ENCODE results near the gene MRGPRX4. TPM values are rescaled to one million over a fixed set of nuclear protein-coding genes. Genes with fewer than 3 reads are reported as not detected.
"Not testable (repeated sequence)": the region's sequence is repeated elsewhere in the genome, so short reads cannot be mapped to it uniquely, and the experiment has no call there.

The MRGPRX4 gene
- total RNA-seq, 4 donors from 2014 or later = not detected

DNA sequence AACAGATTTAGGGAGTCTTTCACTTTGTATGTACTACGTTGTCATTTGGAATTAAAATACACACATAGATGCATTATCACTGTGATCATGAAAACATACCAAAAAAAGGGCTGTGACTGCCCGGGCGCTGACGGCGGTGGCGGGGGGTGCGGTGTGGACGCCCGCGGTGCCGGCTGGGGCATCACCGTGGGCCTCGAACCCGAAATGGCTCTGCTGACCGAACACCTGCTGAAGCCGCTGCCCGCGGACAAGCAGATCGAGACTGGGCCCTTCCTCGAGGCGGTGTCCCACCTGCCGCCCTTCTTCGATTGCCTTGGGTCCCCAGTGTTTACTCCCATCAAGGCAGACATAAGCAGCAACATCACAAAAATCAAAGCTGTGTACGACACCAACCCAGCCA, 16.2 kb downstream of the MRGPRX4 start:
- Histone ChIP-seq H3K9me3 (no peaks in the 10 kb centered on the region), H3K36me3 (no peaks in the 10 kb centered on the region), H3K4me1 (no peaks in the 10 kb centered on the region), H3K4me3 (no peak overlapping the region), H3K27me3 (peaks cover 18% of the 10 kb centered on the region), H3K27ac (no peak overlapping the region)
- in situ Hi-C loops (cut with MboI; ENCODE audit: low pct_ligation_motif_present in 1 of 4, low pct_unique_long_range_greater_than_20kb in 1 of 4, low sequenced_read_pairs in 3 of 4) (no loop called here), intact Hi-C loops (cut with DNase I; ENCODE audit: low total_unique reads) (no loop called here)
- TF ChIP-seq EP300 (IDR thresholded peaks at IDR 0.05; ENCODE audit: low read depth) (no peak), CTCF (IDR thresholded peaks at IDR 0.05) (no peak), POLR2A (IDR thresholded peaks at IDR 0.05) (no peak), POLR2AphosphoS5 (IDR thresholded peaks at IDR 0.05) (no peak)
- WGBS, 2 donors (ENCODE audit: low coverage in 1 of 2) = 83 to 93% methylated on average over 1 to 24 of the region's 24 CpGs
- no peak for DNase-seq

DNA sequence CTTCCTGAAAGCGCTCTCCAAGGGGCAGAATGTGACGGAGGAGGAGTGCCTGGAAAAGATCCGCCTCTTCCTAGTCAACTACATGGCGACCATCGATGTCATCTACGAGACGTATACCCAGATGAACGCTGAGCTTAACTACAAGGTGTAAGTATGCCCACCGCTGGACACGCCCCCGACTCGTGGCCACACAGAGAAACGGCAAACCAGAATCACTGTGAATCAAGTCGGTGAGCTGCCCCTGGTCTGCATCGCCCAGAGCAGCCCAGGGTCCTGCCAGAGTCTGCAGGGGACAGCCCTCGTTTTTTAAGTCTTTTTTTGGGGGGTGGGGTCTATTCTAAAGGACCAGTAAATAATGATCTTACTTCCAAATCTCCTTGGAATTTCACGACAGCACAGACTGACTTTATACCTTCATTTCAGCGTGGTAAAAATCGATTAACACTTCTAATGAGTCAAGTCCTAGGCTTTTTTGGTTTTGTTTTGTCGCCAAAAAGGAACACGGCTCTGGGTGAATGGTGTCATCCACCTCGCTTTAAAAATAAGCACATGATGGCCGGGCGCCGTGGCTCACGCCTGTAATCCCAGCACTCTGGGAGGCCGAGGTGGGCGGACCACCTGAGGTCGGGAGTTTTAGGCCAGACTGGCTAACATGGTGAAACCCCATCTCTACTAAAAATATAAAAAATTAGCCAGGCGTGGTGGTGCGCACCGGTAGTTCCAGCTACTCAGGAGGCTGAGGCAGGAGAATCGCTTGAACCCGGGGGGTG, 17.0 kb downstream of the MRGPRX4 start:
- intact Hi-C loops (cut with DNase I; ENCODE audit: low total_unique reads); H3K4me1 ChIP-seq; in situ Hi-C loops (cut with MboI; ENCODE audit: low pct_ligation_motif_present in 1 of 4, low pct_unique_long_range_greater_than_20kb in 1 of 4, low sequenced_read_pairs in 3 of 4); H3K9me3 ChIP-seq; DNase-seq; H3K36me3 ChIP-seq; H3K27ac ChIP-seq; H3K4me3 ChIP-seq: not testable (repeated sequence)
- peaks cover 11% of the 10 kb centered on the region for H3K27me3 ChIP-seq
- 88% methylated on average over 13 to 34 of the region's 34 CpGs for WGBS, 2 donors (ENCODE audit: low coverage in 1 of 2)

GRCh38 chr11:18191376-18191775, 18.7 kb downstream of the MRGPRX4 start:
- H3K27me3 ChIP-seq = peaks cover 4% of the 10 kb centered on the region
- in situ Hi-C loops (cut with MboI; ENCODE audit: low pct_ligation_motif_present in 1 of 4, low pct_unique_long_range_greater_than_20kb in 1 of 4, low sequenced_read_pairs in 3 of 4) = no loop called here
- H3K9me3 ChIP-seq = no peaks in the 10 kb centered on the region
- no peak overlapping the region for H3K27ac ChIP-seq
- intact Hi-C loops (cut with DNase I; ENCODE audit: low total_unique reads) = no loop called here
- no peaks in the 10 kb centered on the region for H3K4me1 ChIP-seq
- no peak for DNase-seq
- TF ChIP-seq POLR2A (IDR thresholded peaks at IDR 0.05) (no peak), POLR2AphosphoS5 (IDR thresholded peaks at IDR 0.05) (no peak), CTCF (IDR thresholded peaks at IDR 0.05) (no peak), EP300 (IDR thresholded peaks at IDR 0.05; ENCODE audit: low read depth) (no peak)
- H3K4me3 ChIP-seq = no peak overlapping the region
- 88 to 100% methylated on average over 2 to 3 of the region's 3 CpGs for WGBS, 2 donors (ENCODE audit: low coverage in 1 of 2)
- H3K36me3 ChIP-seq = no peaks in the 10 kb centered on the region

DNA sequence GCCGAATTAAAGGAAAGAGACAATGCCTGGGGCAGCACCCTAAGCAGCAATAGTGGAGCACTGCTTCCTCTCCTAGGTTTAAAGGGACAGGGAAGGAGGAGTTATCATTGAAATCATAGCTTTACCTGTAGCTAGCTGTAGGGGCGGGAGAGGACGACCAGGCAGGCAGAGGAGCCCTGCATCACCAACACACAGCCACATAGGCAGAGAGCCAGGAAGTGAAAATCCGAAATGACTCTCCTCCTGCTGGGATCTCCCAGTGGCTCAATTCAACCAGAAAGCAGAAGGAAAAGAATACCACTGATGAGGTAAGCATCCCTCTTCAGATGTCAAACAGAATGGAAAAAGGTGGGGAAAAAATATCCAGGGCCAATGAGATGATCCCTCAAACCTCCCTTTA, 20.4 kb downstream of the MRGPRX4 start:
- no peak for TF ChIP-seq POLR2AphosphoS5 (IDR thresholded peaks at IDR 0.05)
- TF ChIP-seq POLR2A (IDR thresholded peaks at IDR 0.05) = no peak
- TF ChIP-seq EP300 (IDR thresholded peaks at IDR 0.05; ENCODE audit: low read depth) = no peak
- TF ChIP-seq CTCF (IDR thresholded peaks at IDR 0.05) = no peak
- Histone ChIP-seq H3K4me3 (no peak overlapping the region), H3K27me3 (peaks cover under 1% of the 10 kb centered on the region), H3K4me1 (no peaks in the 10 kb centered on the region), H3K9me3 (no peaks in the 10 kb centered on the region), H3K36me3 (no peaks in the 10 kb centered on the region), H3K27ac (no peak overlapping the region)
- no peak for DNase-seq
- in situ Hi-C loops (cut with MboI; ENCODE audit: low pct_ligation_motif_present in 1 of 4, low pct_unique_long_range_greater_than_20kb in 1 of 4, low sequenced_read_pairs in 3 of 4) (no loop called here), intact Hi-C loops (cut with DNase I; ENCODE audit: low total_unique reads) (no loop called here)
- WGBS, 2 donors (ENCODE audit: low coverage in 1 of 2) = 17 to 22% methylated on average over 3 to 4 of the region's 4 CpGs

DNA sequence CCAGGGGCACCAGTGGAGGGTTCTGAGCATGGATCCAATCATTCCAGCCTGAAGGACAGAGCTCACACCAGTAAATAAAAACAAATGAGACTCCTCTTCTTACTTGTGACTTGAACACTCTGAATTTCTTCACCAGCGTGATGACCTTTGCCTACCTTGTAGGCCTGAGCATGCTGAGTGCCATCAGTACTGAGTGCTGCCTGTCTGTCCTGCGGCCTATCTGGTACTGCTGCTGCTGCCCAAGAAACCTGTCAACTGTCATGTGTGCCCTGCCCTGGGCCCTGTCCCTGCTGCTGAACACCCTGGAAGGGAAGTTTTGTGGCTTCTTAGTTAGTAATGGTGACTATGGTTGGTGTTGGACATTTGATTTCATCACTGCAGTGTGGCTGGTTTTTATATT, 23.9 kb downstream of the MRGPRX4 start:
- Histone ChIP-seq H3K4me1 (no peaks in the 10 kb centered on the region), H3K27me3 (peaks cover 5% of the 10 kb centered on the region), H3K9me3 (no peaks in the 10 kb centered on the region), H3K27ac (no peak overlapping the region), H3K36me3 (no peaks in the 10 kb centered on the region), H3K4me3 (no peak overlapping the region)
- intact Hi-C loops (cut with DNase I; ENCODE audit: low total_unique reads) = no loop called here
- in situ Hi-C loops (cut with MboI; ENCODE audit: low pct_ligation_motif_present in 1 of 4, low pct_unique_long_range_greater_than_20kb in 1 of 4, low sequenced_read_pairs in 3 of 4) = no loop called here
- TF ChIP-seq POLR2A (IDR thresholded peaks at IDR 0.05) (no peak), POLR2AphosphoS5 (IDR thresholded peaks at IDR 0.05) (no peak), EP300 (IDR thresholded peaks at IDR 0.05; ENCODE audit: low read depth) (no peak), CTCF (IDR thresholded peaks at IDR 0.05) (no peak)
- WGBS, 2 donors (ENCODE audit: low coverage in 1 of 2) = 70 to 91% methylated on average over 2 of the region's 2 CpGs
- DNase-seq = no peak

- intact Hi-C loops (cut with DNase I; ENCODE audit: low total_unique reads); H3K27me3 ChIP-seq; H3K4me3 ChIP-seq; H3K27ac ChIP-seq; H3K36me3 ChIP-seq; DNase-seq; H3K9me3 ChIP-seq; in situ Hi-C loops (cut with MboI; ENCODE audit: low pct_ligation_motif_present in 1 of 4, low pct_unique_long_range_greater_than_20kb in 1 of 4, low sequenced_read_pairs in 3 of 4); H3K4me1 ChIP-seq: not testable (repeated sequence)
- 52% methylated on average over 3 of the region's 3 CpGs; no CpG with 5 or more reads in 1 of the 2 donors for WGBS, 2 donors (ENCODE audit: low coverage in 1 of 2)
Observed at GRCh38 chr11:18197738-18198137, 25.1 kb downstream of the MRGPRX4 start.
